Rectal smooth muscle tissue (tissue), 1 donor: ENCODE data around the gene SIK3.
A peak's percentile ranks its signal among the peaks of the same experiment; 100 is the strongest.

Source experiments
- H3K27ac ChIP-seq: one replicate; pipeline ENCODE4 v1.7.0; 2013; ENCODE audit warnings: low read depth, low read length, inconsistent platforms
- H3K27me3 ChIP-seq: one replicate; pipeline ENCODE4 v1.7.0; 2013; ENCODE audit warnings: low read length; ENCODE audit not compliant: control insufficient read depth, insufficient read depth
- H3K36me3 ChIP-seq: one replicate; pipeline ENCODE4 v1.7.0; 2013; ENCODE audit warnings: low read length; ENCODE audit not compliant: control insufficient read depth, insufficient read depth
- H3K4me1 ChIP-seq: one replicate; pipeline ENCODE4 v1.7.0; 2013; ENCODE audit warnings: low read length; ENCODE audit not compliant: control insufficient read depth, insufficient read depth
- H3K4me3 ChIP-seq: one replicate; pipeline ENCODE4 v1.7.0; 2013; ENCODE audit warnings: low read length
- H3K9ac ChIP-seq: one replicate; pipeline ENCODE4 v1.7.0; 2013; ENCODE audit warnings: low read length

Gene SIK3

DNA sequence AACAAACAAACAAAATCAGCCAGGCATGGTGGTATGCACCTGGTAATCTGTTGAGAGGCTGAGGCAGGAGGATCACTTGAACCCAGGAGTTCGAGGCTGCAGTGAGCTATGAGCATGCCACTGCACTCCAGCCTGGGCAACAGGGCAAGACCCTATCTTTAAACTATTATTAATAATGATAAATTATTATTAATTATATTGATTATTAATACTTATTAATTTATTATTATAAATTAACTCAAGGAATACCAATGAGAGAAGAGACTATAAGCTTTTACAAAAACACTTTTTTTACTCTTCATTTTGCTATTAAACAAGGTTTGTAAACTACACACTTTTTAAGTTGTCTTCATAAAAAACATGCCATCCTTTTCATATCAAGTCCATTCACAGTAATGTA is 163.1 kb downstream of the SIK3 start:
- Histone ChIP-seq H3K36me3 (no peaks in the 10 kb centered on the region), H3K9ac (no peak overlapping the region), H3K4me1 (peaks cover 14% of the 10 kb centered on the region), H3K27me3 (no peaks in the 10 kb centered on the region), H3K4me3 (no peak overlapping the region), H3K27ac (no peak overlapping the region)

DNA sequence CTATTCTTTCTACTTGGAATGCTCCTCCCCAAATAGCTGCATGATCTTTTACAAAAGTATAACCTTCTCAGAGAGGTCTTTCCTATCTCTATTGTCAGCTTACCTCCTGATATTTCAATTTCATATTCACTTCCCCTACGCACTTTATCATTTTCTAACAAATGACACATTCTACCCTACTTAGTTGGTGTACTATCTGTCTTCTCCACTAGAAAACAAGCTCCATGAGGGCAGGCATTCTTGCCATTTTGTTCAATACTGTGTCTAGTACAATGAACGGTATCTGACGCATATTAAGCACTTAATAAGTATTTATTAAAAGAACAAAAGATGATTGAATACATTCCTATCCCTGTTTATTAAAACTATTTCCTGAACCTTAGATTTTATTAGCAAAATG is 164.3 kb downstream of the SIK3 start:
- Histone ChIP-seq H3K36me3 (no peaks in the 10 kb centered on the region), H3K9ac (no peak overlapping the region), H3K4me1 (peaks cover 19% of the 10 kb centered on the region), H3K4me3 (no peak overlapping the region), H3K27me3 (no peaks in the 10 kb centered on the region), H3K27ac (no peak overlapping the region)

DNA sequence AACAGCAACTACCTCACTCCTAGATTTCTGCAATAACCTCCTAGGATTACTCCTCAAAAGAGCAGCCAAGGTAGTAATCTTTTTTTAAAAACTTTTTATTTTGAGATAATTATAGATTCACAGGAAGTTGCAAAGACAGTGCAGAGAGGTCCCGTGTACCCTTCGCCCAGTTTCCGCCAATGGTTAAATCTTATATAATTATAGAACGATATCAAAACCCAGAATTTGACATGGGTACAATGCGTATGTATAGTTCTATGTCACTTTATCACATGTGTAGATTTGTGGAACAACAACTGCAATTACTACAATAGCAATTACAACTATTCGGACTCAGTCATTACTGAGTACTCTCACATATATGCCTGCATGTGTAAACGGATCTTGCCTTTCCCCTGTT is 166.0 kb downstream of the SIK3 start:
- no peaks in the 10 kb centered on the region for H3K36me3 ChIP-seq
- H3K27ac ChIP-seq, result no peak overlapping the region
- no peaks in the 10 kb centered on the region for H3K27me3 ChIP-seq
- no peak overlapping the region for H3K9ac ChIP-seq
- H3K4me1 ChIP-seq, result peaks cover 21% of the 10 kb centered on the region
- H3K4me3 ChIP-seq, result no peak overlapping the region

DNA sequence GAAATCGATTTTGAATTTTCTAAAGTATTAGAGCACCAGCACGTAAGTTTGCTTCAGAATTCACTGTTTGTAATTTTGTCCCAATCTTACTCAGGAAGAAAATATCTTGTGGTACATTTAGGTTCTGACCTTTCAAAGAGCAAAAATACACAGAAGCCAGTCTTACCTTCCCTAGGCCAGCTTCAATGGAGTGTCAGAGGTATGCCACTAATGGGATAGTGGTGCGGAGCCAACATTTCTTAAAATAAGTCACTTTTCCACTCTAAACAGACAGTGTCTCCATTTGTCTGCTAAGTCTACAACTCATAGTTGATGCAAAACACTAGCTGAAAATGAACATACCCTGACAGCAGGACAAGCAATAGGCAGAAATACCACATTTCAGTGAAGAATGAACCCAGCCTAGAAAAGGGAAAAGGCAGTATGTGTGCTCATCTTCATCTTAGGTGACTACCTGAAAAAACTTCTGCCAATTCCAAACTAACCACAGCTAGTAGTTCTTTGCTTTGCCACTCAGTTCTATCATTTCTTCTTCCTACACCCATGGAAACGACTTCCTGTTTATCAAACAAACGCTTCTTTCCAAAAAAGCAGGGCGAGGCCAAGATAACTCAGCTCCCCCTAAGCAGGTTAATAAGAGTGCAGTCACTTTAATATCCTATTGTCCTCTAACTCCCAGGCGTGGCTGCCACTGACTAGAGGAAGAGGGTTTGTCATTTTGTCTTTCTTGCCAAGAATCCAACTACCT is 166.8 kb downstream of the SIK3 start:
- no peak overlapping the region for H3K9ac ChIP-seq
- H3K27ac ChIP-seq, result peak overlapping the region; percentile 71
- no peaks in the 10 kb centered on the region for H3K36me3 ChIP-seq
- H3K27me3 ChIP-seq, result no peaks in the 10 kb centered on the region
- H3K4me1 ChIP-seq, result peaks cover 21% of the 10 kb centered on the region
- no peak overlapping the region for H3K4me3 ChIP-seq

DNA sequence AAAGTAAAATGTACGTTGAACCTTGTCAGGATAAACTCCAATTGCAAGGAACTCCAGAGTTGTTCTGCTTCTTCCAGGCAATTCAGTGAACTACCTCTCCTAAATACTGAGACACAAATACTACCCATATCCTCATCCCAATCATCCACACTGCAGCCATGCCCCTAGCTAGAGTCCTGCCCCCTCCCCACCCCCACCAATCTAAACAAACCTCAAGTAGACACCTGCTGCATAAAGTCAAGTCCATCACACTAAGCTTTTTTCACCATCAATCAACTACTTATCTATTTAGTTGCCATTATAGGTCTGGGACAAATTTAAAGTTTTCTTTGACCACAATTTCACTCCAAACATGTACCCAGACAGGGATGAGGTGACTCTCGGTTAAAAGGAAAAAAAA is 167.6 kb downstream of the SIK3 start:
- Histone ChIP-seq H3K4me1 (peaks cover 21% of the 10 kb centered on the region), H3K36me3 (no peaks in the 10 kb centered on the region), H3K27me3 (no peaks in the 10 kb centered on the region), H3K9ac (no peak overlapping the region), H3K27ac (peak overlapping the region; percentile 34), H3K4me3 (peak overlapping the region; percentile 38)

DNA sequence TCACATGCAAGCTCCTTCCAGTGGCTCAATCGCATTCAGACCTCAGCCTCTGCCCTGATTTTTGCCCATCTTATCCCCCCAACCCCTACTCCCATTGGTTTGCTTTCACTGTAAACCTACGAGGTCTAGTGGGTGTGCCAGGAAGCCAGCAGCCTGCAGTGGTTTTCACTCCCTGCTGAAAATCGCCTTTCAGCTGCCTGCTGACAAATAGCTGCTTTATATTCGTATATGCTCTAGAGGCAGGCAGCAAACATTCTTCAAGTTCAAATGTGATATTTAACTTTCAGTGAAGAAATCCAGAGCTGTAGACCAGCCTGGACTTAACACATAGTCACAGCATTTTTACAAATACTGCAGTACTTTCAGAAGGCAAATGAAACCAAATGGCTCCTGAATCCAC is 168.1 kb downstream of the SIK3 start:
- Histone ChIP-seq H3K36me3 (peaks cover 3% of the 10 kb centered on the region), H3K4me3 (peak overlapping the region; percentile 38), H3K4me1 (peaks cover 21% of the 10 kb centered on the region), H3K27ac (peak overlapping the region; percentile 34), H3K27me3 (no peaks in the 10 kb centered on the region), H3K9ac (no peak overlapping the region)

DNA sequence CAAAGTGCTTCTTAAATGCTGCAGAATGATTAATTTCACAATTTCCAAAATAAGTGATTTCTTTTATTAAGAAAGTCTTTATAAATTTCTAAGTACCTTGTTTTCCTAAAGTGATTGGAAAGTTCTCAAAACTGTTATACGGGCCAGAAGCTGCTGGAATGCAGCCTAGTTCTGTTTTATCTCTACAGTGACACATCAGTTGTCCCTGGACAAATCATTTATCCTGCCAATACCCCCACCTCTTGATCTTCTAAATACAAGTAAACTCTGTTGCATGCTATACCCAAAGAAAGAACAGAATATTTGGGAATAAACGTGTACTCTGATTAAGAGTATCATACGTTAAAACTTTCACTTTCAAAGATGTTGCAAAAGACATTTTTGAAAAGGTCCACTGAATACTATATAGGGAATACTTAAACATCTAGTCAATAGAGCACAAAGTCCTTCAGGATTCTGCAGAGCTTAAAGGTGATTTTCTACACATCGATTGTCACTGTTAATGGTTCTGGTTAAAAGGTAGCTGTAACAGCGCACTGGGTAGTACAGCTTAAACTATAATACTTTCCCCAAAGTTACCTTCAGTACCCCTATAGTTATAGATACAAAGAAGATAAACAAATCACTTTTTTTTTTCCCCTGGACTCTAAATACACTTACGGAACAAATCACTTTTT is 168.7 kb downstream of the SIK3 start:
- peak overlapping the region; percentile 63 for H3K27ac ChIP-seq
- peaks cover 6% of the 10 kb centered on the region for H3K36me3 ChIP-seq
- H3K9ac ChIP-seq, result no peak overlapping the region
- peak overlapping the region; percentile 38 for H3K4me3 ChIP-seq
- peaks cover 21% of the 10 kb centered on the region for H3K4me1 ChIP-seq
- H3K27me3 ChIP-seq, result no peaks in the 10 kb centered on the region

- Histone ChIP-seq H3K27me3 (no peaks in the 10 kb centered on the region), H3K27ac (no peak overlapping the region), H3K4me3 (no peak overlapping the region), H3K9ac (no peak overlapping the region), H3K4me1 (peaks cover 21% of the 10 kb centered on the region), H3K36me3 (peaks cover 6% of the 10 kb centered on the region)
These were observed 169.4 kb downstream of the SIK3 start for GRCh38 chr11:116928845-116929244.

DNA sequence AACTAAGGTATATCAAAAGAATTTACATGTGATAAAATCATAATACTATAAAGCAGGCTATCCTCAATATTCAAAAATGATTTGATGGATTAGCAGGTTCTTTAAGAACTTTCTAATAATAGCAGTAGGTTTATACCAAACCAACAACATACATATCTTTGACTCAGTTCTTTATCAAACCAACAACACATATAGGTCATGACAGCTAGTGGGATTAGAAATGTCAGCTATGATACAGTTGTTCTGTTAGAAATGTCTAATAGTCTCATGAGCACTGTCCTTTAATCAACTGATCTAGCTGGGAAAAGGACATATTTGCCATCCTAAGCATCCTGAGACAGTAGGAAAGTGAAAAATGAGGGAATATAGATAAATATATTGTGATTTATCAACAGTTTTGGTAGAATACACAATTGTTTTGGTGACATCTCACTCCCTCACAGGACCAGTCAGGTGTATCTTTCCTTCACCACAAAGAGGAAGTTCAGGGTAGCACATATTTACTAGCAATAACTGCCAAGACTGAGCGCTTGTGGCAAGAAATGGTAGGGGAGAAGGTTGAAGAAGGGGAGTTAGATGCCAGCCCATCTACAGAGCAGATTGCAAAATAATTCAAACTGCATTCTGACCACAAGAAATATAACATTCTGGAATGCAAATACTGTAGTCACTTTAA is 170.0 kb downstream of the SIK3 start:
- no peak overlapping the region for H3K9ac ChIP-seq
- H3K4me1 ChIP-seq, result peaks cover 21% of the 10 kb centered on the region
- no peaks in the 10 kb centered on the region for H3K27me3 ChIP-seq
- H3K4me3 ChIP-seq, result no peak overlapping the region
- H3K36me3 ChIP-seq, result peaks cover 6% of the 10 kb centered on the region
- no peak overlapping the region for H3K27ac ChIP-seq

GRCh38 chr11:116927163-116927974 is 170.9 kb downstream of the SIK3 start:
- no peak overlapping the region for H3K27ac ChIP-seq
- H3K27me3 ChIP-seq, result no peaks in the 10 kb centered on the region
- no peak overlapping the region for H3K4me3 ChIP-seq
- H3K36me3 ChIP-seq, result peaks cover 6% of the 10 kb centered on the region
- peaks cover 21% of the 10 kb centered on the region for H3K4me1 ChIP-seq
- no peak overlapping the region for H3K9ac ChIP-seq

- Histone ChIP-seq H3K9ac (no peak overlapping the region), H3K27ac (no peak overlapping the region), H3K36me3 (peaks cover 6% of the 10 kb centered on the region), H3K4me3 (no peak overlapping the region), H3K4me1 (peaks cover 7% of the 10 kb centered on the region), H3K27me3 (no peaks in the 10 kb centered on the region)
These were observed 173.2 kb downstream of the SIK3 start for GRCh38 chr11:116925050-116925449.
